GM18868 (cell line): ENCODE results near the gene BSN.
"Not testable (repeated sequence)": the region's sequence is repeated elsewhere in the genome, so short reads cannot be mapped to it uniquely, and the experiment has no call there.

ENCODE experiments used
- ATAC-seq: cut with Tn5 transposase; IDR thresholded peaks from one replicate; pipeline ENCODE4 v1.9.1; 2021; ENCODE audit warnings: mild to moderate bottlenecking, moderate library complexity; ENCODE audit not compliant: unreplicated experiment

The BSN gene

DNA sequence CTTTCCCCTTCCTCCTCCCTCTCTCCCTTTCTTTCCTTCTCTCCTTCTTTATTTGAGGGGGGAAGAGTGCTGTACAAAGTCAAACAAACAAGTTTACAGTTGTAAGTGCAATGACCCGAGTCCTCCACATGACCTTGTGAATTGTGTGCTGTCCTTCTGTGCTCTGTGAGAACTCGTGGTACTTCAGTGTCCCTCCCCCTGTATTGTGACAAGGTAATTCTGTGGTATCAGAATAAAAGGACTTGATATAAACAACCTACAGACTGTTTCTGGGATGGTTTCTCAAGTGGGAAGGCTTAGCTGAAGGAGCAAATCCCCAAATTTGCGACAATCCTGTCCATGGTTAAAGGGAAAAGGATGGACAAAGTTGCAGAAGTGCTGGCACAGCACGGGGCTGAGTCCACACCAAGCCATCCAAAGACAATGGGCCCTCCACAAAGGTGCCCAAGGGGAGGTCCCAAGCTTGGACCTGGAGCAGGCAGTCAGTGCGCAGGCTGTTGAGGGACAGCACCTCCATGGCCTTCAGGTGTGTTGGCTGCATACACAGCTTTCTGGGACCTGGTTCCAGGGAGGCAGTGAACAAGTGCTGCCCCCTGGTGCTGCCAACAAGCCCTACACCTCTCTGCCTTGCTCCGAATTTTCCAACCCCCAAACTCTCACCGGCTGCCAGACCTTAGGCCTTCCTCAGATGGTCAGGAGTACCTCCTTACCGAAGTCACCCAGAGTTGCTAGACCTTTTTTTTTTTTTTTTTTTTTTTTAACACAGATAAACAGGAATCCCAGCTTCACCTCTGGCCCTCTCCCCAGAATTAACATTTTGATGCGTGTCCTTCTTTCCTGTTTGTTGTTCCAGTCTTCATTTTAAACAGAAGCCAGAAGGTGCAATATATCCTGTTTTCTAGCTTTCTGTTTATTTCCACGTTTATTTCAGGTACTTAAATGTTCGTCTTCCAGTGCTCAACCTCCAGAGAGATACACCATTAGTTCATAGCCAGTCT lies 117.3 kb downstream of the BSN start:
- ATAC-seq: no peak

GRCh38 chr3:49673121-49673714 lies 118.9 kb downstream of the BSN start:
- no peak for ATAC-seq

DNA sequence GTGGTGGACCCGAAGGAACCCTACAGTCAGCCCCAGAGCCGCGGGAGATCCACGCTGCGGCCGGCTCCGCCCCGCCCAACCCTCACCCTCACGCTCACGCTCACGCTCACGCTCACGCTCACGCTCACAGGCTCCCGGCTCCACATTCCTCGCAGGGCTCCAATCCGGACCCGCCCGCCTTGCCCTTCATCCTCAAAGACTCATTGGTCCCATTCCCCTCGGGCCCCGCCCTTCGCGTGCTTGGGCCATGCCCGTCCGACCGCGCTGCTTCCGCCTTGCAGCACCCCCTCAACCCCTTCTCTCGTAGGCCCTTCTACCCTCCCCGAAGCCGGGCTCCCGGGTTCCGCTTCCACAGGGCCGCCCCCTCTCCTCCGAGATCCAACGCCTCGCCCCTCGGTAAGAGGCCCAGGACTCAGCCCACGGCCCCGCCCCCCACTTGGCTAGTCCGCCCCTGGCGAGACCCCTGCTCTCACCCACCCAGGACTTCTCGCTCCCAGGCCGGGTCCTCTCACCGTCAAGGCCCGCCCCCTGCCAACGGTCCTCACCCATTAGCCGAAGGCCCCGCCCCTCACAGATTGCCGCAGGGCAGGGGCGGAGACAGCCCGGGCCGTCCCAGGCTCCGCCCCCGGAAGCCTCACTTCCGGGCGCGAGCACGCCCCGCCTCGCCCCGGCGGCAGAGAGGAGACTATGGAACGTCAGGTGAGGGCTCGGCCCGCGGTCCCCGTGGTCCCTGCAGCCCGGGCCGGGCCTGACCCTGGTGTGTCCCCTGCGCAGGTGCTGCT lies 119.6 kb downstream of the BSN start, which contains the start of gene APEH:
Gene APEH (plus strand): TSS at position 637 of the 782 bp plus-strand sequence. CDS start 51 bp downstream, at position 688.
- peak; percentile 81 for ATAC-seq

GRCh38 chr3:49674497-49674983 lies 120.3 kb downstream of the BSN start:
- peak; percentile 18 for ATAC-seq

- no peak for ATAC-seq
Measured at GRCh38 chr3:49675912-49676311, 121.6 kb downstream of the BSN start.

DNA sequence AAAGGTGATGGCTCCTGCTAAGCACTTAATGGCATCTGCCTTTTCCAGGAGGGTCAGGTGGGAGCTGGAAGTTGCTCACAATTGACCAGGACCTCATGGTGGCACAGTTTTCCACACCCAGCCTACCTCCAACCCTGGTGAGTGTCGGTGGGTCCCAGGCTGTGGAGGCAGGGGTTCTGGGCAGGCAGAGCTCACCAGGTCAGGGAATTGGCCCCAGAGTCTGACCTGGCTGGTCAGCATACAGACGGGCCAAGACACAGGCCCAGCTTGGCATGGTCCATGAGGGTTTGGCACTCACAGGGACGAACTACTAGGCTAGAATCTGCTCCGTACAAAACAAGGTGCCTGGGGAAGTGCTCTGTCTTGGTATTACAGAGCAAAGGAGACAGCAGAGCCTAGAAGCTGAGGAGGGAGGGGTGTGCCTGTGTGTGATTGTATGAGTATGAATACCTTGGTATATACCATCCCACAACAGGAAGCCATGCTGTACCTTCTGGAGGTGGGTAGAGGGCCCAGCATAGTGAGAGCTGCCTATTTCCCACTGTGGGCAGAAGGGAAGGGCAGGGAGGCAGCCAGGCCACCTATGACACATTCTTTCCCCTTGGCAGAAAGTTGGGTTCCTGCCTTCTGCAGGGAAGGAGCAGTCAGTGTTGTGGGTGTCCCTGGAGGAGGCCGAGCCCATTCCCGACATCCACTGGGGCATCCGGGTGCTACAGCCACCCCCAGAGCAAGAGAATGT lies 126.4 kb downstream of the BSN start:
- no peak for ATAC-seq

DNA sequence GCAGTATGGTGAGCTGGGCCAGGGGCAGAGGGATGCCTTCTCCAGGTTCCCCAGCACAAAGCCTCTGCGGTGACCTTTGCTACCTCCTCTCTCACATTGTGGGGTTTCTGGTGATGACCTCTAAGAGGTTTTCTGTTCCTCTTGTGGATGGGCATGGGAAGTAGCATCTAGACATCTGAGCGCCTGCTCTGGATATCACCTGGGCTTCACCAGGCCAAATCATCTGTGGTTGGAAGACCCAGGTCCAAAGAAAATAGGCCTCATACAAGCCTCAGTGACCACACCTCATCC lies 126.9 kb downstream of the BSN start:
- no peak for ATAC-seq

- no peak for ATAC-seq
Measured at GRCh38 chr3:49681543-49681942, 127.3 kb downstream of the BSN start.

- no peak for ATAC-seq
Measured at GRCh38 chr3:49683162-49683561, 128.9 kb downstream of the BSN start.

GRCh38 chr3:49684453-49684852 lies 130.2 kb downstream of the BSN start:
- not testable (repeated sequence) for ATAC-seq

GRCh38 chr3:49685103-49685502 lies 130.8 kb downstream of the BSN start:
- not testable (repeated sequence) for ATAC-seq

DNA sequence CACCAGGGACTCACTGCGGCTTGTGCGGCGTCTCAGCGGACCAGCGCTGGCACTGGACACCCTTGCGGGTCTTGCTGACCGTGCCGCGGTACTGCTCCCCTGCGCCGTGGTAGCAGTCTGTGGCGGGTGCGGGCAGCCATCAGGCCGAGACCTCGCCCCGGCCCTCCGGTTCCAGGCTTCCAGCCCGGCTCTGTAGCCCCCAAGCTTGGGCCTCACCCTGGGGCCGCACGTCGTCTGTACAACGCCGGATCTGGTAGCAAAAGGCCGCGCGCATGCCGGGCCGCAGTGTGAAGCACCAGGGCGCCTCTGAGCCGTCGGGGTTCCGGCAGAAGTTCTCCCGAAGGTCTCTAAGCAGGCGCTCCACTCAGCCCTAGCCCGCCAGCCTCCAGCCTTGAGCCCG lies 131.6 kb downstream of the BSN start:
- ATAC-seq: not testable (repeated sequence)

DNA sequence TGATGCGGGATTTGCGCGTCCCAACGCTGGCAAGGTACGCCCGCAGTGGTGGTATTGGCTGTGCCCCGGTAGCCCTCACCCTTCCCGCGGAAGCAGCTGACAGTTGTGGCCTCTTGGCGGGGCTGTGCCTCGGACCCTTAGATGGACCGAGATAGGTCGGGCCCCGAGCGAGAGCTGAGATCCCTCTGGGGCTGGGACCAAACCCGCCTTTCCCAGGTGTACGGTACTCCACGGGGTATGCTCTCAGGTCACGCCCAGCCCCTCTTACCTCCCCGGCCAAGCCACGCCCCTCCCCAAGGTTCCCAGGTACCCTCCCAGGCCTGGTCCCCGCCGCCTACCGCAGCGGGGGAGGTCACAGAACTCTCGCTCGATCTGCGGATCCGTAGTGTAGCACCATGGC lies 132.1 kb downstream of the BSN start:
- not testable (repeated sequence) for ATAC-seq

GRCh38 chr3:49686769-49687423 lies 132.6 kb downstream of the BSN start:
- not testable (repeated sequence) for ATAC-seq

- ATAC-seq: not testable (repeated sequence)
Measured at GRCh38 chr3:49687424-49687795, 133.1 kb downstream of the BSN start.

- not testable (repeated sequence) for ATAC-seq
Measured at GRCh38 chr3:49688338-49689045, 134.2 kb downstream of the BSN start.

- ATAC-seq: peak; percentile 59
Measured at GRCh38 chr3:49689046-49689907, 135.0 kb downstream of the BSN start, which contains the start of the genes MST1 and RNF123. Gene MST1, minus strand, starts transcription at chr3:49689474. Its CDS starts 783 bp downstream, at chr3:49688691. Gene RNF123, plus strand, starts transcription at chr3:49689557. Its CDS starts 1,609 bp downstream, at chr3:49691166.
